Astrocyte (in vitro differentiated cells and primary cell): Measurements from ENCODE around the gene PTPRD.

Experiments
- CTCF ChIP-seq: IDR thresholded peaks from 2 replicates; pipeline ENCODE4 v1.5.1; 2011; ENCODE audit warnings: low read depth, mild to moderate bottlenecking, inconsistent platforms, low read length, moderate library complexity; ENCODE audit not compliant: insufficient read depth
- EZH2 ChIP-seq: IDR thresholded peaks from 2 replicates; pipeline ENCODE4 v1.6.1; 2012; ENCODE audit warnings: mild to moderate bottlenecking, low read length, inconsistent platforms; ENCODE audit not compliant: insufficient read depth

- TF ChIP-seq CTCF (no peak), EZH2 (no peak)
Observed at GRCh38 chr9:8419596-8420275, 2193.1 kb downstream of the PTPRD start.
